GM21825 (cell line): Measurements from ENCODE around the gene C2orf76.

Source experiments
- ATAC-seq: cut with Tn5 transposase; IDR thresholded peaks from one replicate; pipeline ENCODE4 v1.9.1; 2021; ENCODE audit warnings: mild to moderate bottlenecking, moderate library complexity; ENCODE audit not compliant: unreplicated experiment

Gene C2orf76

GRCh38 chr2:119266091-119266589, 100.5 kb downstream of the C2orf76 start:
- no peak for ATAC-seq

- no peak for ATAC-seq
Observed at GRCh38 chr2:119265693-119266066, 101.0 kb downstream of the C2orf76 start.

- peak; percentile 89 for ATAC-seq
Observed at GRCh38 chr2:119264781-119265692, 101.6 kb downstream of the C2orf76 start.

GRCh38 chr2:119263656-119264055, 103.0 kb downstream of the C2orf76 start:
- ATAC-seq, result no peak

GRCh38 chr2:119263025-119263424, 103.6 kb downstream of the C2orf76 start:
- no peak for ATAC-seq

GRCh38 chr2:119261493-119262225, 105.0 kb downstream of the C2orf76 start:
- no peak for ATAC-seq

- no peak for ATAC-seq
Observed at GRCh38 chr2:119260646-119261492, 105.8 kb downstream of the C2orf76 start.

- no peak for ATAC-seq
Observed at GRCh38 chr2:119259296-119259860, 107.3 kb downstream of the C2orf76 start.

- ATAC-seq, result no peak
Observed at GRCh38 chr2:119257198-119257597, 109.4 kb downstream of the C2orf76 start.

- ATAC-seq, result no peak
Observed at GRCh38 chr2:119256582-119256921, 110.1 kb downstream of the C2orf76 start.

- no peak for ATAC-seq
Observed at GRCh38 chr2:119255760-119256581, 110.7 kb downstream of the C2orf76 start.

GRCh38 chr2:119254601-119255080, 112.0 kb downstream of the C2orf76 start:
- ATAC-seq, result no peak

- no peak for ATAC-seq
Observed at GRCh38 chr2:119253760-119254600, 112.7 kb downstream of the C2orf76 start.

GRCh38 chr2:119253114-119253702, 113.4 kb downstream of the C2orf76 start:
- no peak for ATAC-seq
